ENCODE data around the gene CADM1. TPM values are rescaled to one million over a fixed set of nuclear protein-coding genes. Genes with fewer than 3 reads are reported as not detected.

Gene CADM1
- total and polyA plus RNA-seq, 10 of the 15 experiments (the other 5 are each of a cell fraction or from before 2014, with no cell fraction given), result 0.03 to 0.48 (median 0.15) TPM; not detected in 3

GRCh38 chr11:115450519-115450918, 53.7 kb downstream of the CADM1 start (continued):
- TF ChIP-seq BCLAF1 (IDR thresholded peaks at IDR 0.05), result no peak

GRCh38 chr11:115447273-115447864, 56.8 kb downstream of the CADM1 start:
- POLR2A ChIA-PET, result no interaction called here
- in situ Hi-C loops (cut with MboI), result no loop called here
- no peaks in the 10 kb centered on the region; a peak in 2 of 4 replicates for H3K27me3 ChIP-seq (replicated peaks in 1 of 2; ENCODE audit: control insufficient read depth in 2 of 2, insufficient read depth in 2 of 2, low read length in 1 of 2)
- H3K27ac ChIP-seq (ENCODE audit: control insufficient read depth, insufficient read depth), result no peak overlapping the region
- ATAC-seq (no peak), FAIRE-seq (no peak), DNase-seq (ENCODE audit: low read depth, low spot score) (no peak)
- SMC1A ChIA-PET (ENCODE audit: uncharacterized antibody, unreplicated experiment), result interaction anchor here (1.0 kb wide), 1 partner anchor 25 kb away, joined by 3 read pairs; no protein-coding TSS in a partner anchor
- no peak overlapping the region for H3K9ac ChIP-seq (ENCODE audit: control insufficient read depth, insufficient read depth, low read length)
- BruUV-seq (replicated peaks), result no TSS peak
- no peak overlapping the region for H3K4me2 ChIP-seq (ENCODE audit: control insufficient read depth, insufficient read depth)
- H3K79me2 ChIP-seq (ENCODE audit: control insufficient read depth, insufficient read depth, low read length), result no peaks in the 10 kb centered on the region
- CTCF ChIA-PET, result no interaction called here
- intact Hi-C loops (cut with micrococcal nuclease; ENCODE audit: unreplicated experiment), result no loop called here
- peaks cover 3% of the 10 kb centered on the region for H3K9me3 ChIP-seq (replicated peaks; ENCODE audit: control insufficient read depth, insufficient read depth, low read length)
- no peaks in the 10 kb centered on the region for H3K4me1 ChIP-seq (ENCODE audit: control insufficient read depth, insufficient read depth, low read length)
- WGBS (ENCODE audit: insufficient coverage, insufficient replicate concordance, low lambda C conversion rate, missing lambda C conversion rate), result 0% methylated on average over 2 of the region's 2 CpGs
- no peaks in the 10 kb centered on the region for H3K36me3 ChIP-seq (ENCODE audit: control insufficient read depth in 2 of 2, insufficient read depth in 2 of 2, low read length in 1 of 2)
- no peak overlapping the region for H3K4me3 ChIP-seq
- no peak overlapping the region for H2AFZ ChIP-seq (ENCODE audit: control insufficient read depth, low read depth, low read length)
- no peaks in the 10 kb centered on the region for H4K20me1 ChIP-seq (ENCODE audit: control insufficient read depth, insufficient read depth)
- RAD21 ChIA-PET (ENCODE audit: unreplicated experiment), result no interaction called here
- TF ChIP-seq HDAC6 (IDR thresholded peaks at IDR 0.05; ENCODE audit: unreplicated experiment) (no peak), SPI1 (IDR thresholded peaks at IDR 0.05; ENCODE audit: borderline replicate concordance, insufficient read depth, low read depth, low read length) (no peak), SIX5 (IDR thresholded peaks at IDR 0.05; ENCODE audit: low read depth, low read length, severe bottlenecking) (no peak), SREBF2 (IDR thresholded peaks at IDR 0.05; ENCODE audit: low read length) (no peak), HCFC1 (IDR thresholded peaks at IDR 0.05; ENCODE audit: low read length) (no peak), ZBTB11 (CRISPR knock-in tag; IDR thresholded peaks at IDR 0.05) (no peak), E4F1 (IDR thresholded peaks at IDR 0.05; ENCODE audit: borderline replicate concordance, partially characterized antibody) (no peak), TCF12 (IDR thresholded peaks at IDR 0.05; ENCODE audit: low read depth, low read length) (no peak), IRF3 (IDR thresholded peaks at IDR 0.05) (no peak)
